Lung (tissue), 12 donors: ENCODE measurements around the gene LILRA5. TPM values are rescaled to one million over a fixed set of nuclear protein-coding genes. Genes with fewer than 3 reads are reported as not detected.
"Not testable (repeated sequence)": the region's sequence is repeated elsewhere in the genome, so short reads cannot be mapped to it uniquely, and the experiment has no call there.

Experiments
- ATAC-seq: fragments of 200-7000 bp; cut with Tn5 transposase; one replicate; pipeline ENCODE4 v1.9.1; 2020; ENCODE audit warnings: moderate number of reproducible peaks; ENCODE audit not compliant: insufficient read depth, low FRiP score
- DNase-seq, 3 donors: peaks; one replicate each; pipeline ENCODE4 v3.0.0-alpha.2; 2013 to 2017
- H3K27ac ChIP-seq, 2 donors: one replicate each; pipeline ENCODE4 v1.5.1; 2013; ENCODE audit warnings: mild to moderate bottlenecking in 2 of 2, moderate library complexity in 2 of 2, control low read depth in 1 of 2, inconsistent platforms in 1 of 2, low read depth in 1 of 2, low read length in 1 of 2
- H3K27me3 ChIP-seq, 3 donors: one replicate each; pipeline ENCODE4 v1.5.1; 2013; ENCODE audit warnings: low read length in 2 of 3; ENCODE audit not compliant: control insufficient read depth in 3 of 3, insufficient read depth in 3 of 3
- H3K36me3 ChIP-seq, 4 donors: one replicate each; pipeline ENCODE4 v1.5.1; 2013; ENCODE audit warnings: low read length in 4 of 4, mild to moderate bottlenecking in 1 of 4, moderate library complexity in 1 of 4; ENCODE audit not compliant: control insufficient read depth in 4 of 4, insufficient read depth in 4 of 4
- H3K4me1 ChIP-seq, 5 donors: one replicate each; pipeline ENCODE4 v1.5.1; 2013; ENCODE audit warnings: low read length in 5 of 5, mild to moderate bottlenecking in 2 of 5, moderate library complexity in 1 of 5; ENCODE audit not compliant: control insufficient read depth in 5 of 5, insufficient read depth in 5 of 5
- H3K4me3 ChIP-seq: one replicate; pipeline ENCODE4 v1.5.1; 2013; ENCODE audit warnings: mild to moderate bottlenecking, control low read depth, moderate library complexity
- H3K9ac ChIP-seq, 2 donors: one replicate each; pipeline ENCODE4 v1.5.1; 2013; ENCODE audit warnings: low read length in 2 of 2, control low read depth in 1 of 2; ENCODE audit not compliant: insufficient read depth in 1 of 2
- H3K9me3 ChIP-seq, 4 donors: one replicate each; pipeline ENCODE4 v1.5.1; 2013; ENCODE audit warnings: low read length in 3 of 4, mild to moderate bottlenecking in 1 of 4, moderate library complexity in 1 of 4; ENCODE audit not compliant: control insufficient read depth in 4 of 4, insufficient read depth in 3 of 4
- CTCF ChIP-seq: IDR thresholded peaks from 2 replicates; pipeline ENCODE4 v1.5.1; 2012; ENCODE audit warnings: mild to moderate bottlenecking; ENCODE audit errors: control extremely low read depth, extremely low read depth
- WGBS, 2 donors: extraction: QIAGEN DNeasy Blood & Tissue Kit; methylation state at CpG; one replicate each; pipeline ENCODE4 v1.1.7; 2013; 5-methylcytosine and 5-hydroxymethylcytosine counted together
- polyA plus RNA-seq, 2 donors: library from polyadenylated mRNA; stranded (reverse); fragments of 200-250 nt; gene quantifications; one replicate each; pipeline ENCODE4 v1.2.1, GENCODE V29; 2013
- total RNA-seq, 2 donors: library from RNA; depleted of rRNA in 1 of 2; stranded (reverse); fragments of >200 nt in 1 of 2; gene quantifications; one replicate each; pipeline ENCODE4 v1.2.1, GENCODE V29; 2014 to 2021
- donor health status: control.
- donor health status: control.
- donor health status: Bipolar disorder and iron deficiency.
- donor health status: healthy.
- donor health status: DM: yes; HTN: yes; CAD: no.

The LILRA5 gene
- total and polyA plus RNA-seq, 4 donors, result 5.9 to 262 (median 26.2) TPM

- Histone ChIP-seq H3K9me3 (peaks cover 0 to 9% (median 0%) of the 10 kb centered on the region in 4 donors), H3K4me3 (no peak overlapping the region), H3K4me1 (no peaks in the 10 kb centered on the region), H3K27me3 (no peaks in the 10 kb centered on the region), H3K27ac (no peak overlapping the region), H3K9ac (no peak overlapping the region), H3K36me3 (no peaks in the 10 kb centered on the region)
- ATAC-seq, result no peak
- no peak for DNase-seq
- no peak for TF ChIP-seq CTCF
- 90 to 91% methylated on average over 6 of the region's 6 CpGs for WGBS, 2 donors
Measured at GRCh38 chr19:54294539-54294938, 18.4 kb downstream of the LILRA5 start.

- not testable (repeated sequence) for H3K27ac ChIP-seq
Measured at GRCh38 chr19:54289160-54289559, 23.8 kb downstream of the LILRA5 start.

GRCh38 chr19:54287456-54287855 is 25.5 kb downstream of the LILRA5 start:
- WGBS, 2 donors, result 77 to 86% methylated on average over 4 of the region's 4 CpGs
- H3K27me3 ChIP-seq, result no peaks in the 10 kb centered on the region
- H3K4me3 ChIP-seq, result no peak overlapping the region
- peaks cover 0 to 9% (median 0%) of the 10 kb centered on the region in 5 donors for H3K4me1 ChIP-seq
- DNase-seq (peak in 1 of 3 donors; percentile 10), ATAC-seq (no peak)
- peaks cover 0 to 5% (median 0%) of the 10 kb centered on the region in 4 donors for H3K9me3 ChIP-seq
- H3K27ac ChIP-seq, result no peak overlapping the region
- no peak overlapping the region for H3K9ac ChIP-seq
- TF ChIP-seq CTCF, result no peak
- no peaks in the 10 kb centered on the region for H3K36me3 ChIP-seq

More at GRCh38 chr19:54289160-54289559, 23.8 kb downstream of the LILRA5 start:
- not testable (repeated sequence) for ATAC-seq, H3K27me3 ChIP-seq, H3K4me1 ChIP-seq, DNase-seq, H3K9me3 ChIP-seq, H3K36me3 ChIP-seq, H3K4me3 ChIP-seq, H3K9ac ChIP-seq
- WGBS, 2 donors, result 46 to 70% methylated on average over 8 of the region's 8 CpGs

- not testable (repeated sequence) for H3K9ac ChIP-seq, DNase-seq, H3K4me1 ChIP-seq, H3K27ac ChIP-seq, ATAC-seq, H3K27me3 ChIP-seq, H3K9me3 ChIP-seq, H3K36me3 ChIP-seq, H3K4me3 ChIP-seq
- 49 to 60% methylated on average over 7 to 8 of the region's 10 CpGs for WGBS, 2 donors
Measured at GRCh38 chr19:54286283-54286682, 26.7 kb downstream of the LILRA5 start.

- not testable (repeated sequence) for DNase-seq, ATAC-seq, H3K4me3 ChIP-seq, H3K27me3 ChIP-seq, H3K9me3 ChIP-seq, H3K36me3 ChIP-seq, H3K27ac ChIP-seq, H3K9ac ChIP-seq, H3K4me1 ChIP-seq
- WGBS, 2 donors, result 31 to 45% methylated on average over 8 to 11 of the region's 12 CpGs
Measured at GRCh38 chr19:54285427-54286056, 27.4 kb downstream of the LILRA5 start.
